T-helper 2 cell treated with Interferon-gamma antibody and Interleukin-4, amounts not matched to agents 5 μg/mL and 100 μg/mL, for 36 hours (primary cell): ENCODE measurements around the gene HTATIP2.
"Not testable (repeated sequence)": the region's sequence is repeated elsewhere in the genome, so short reads cannot be mapped to it uniquely, and the experiment has no call there.

Source experiments
- DNase-seq: peaks from one replicate; pipeline ENCODE4 v3.0.0; 2021; ENCODE audit warnings: low spot score
- H3K27ac Mint-ChIP-seq: one replicate; pipeline ENCODE4 v1.8.0; 2021; ENCODE audit warnings: mild to moderate bottlenecking, mixed read lengths
- H3K27me3 Mint-ChIP-seq: one replicate; pipeline ENCODE4 v1.8.0; 2021; ENCODE audit warnings: low read depth, mixed read lengths
- H3K36me3 Mint-ChIP-seq: one replicate; pipeline ENCODE4 v1.8.0; 2021; ENCODE audit warnings: low read depth, mixed read lengths
- H3K4me1 Mint-ChIP-seq: one replicate; pipeline ENCODE4 v1.8.0; 2021; ENCODE audit warnings: low read depth, mixed read lengths
- H3K4me3 Mint-ChIP-seq: one replicate; pipeline ENCODE4 v1.8.0; 2022; ENCODE audit warnings: mild to moderate bottlenecking, moderate library complexity, mixed read lengths
- H3K9me3 Mint-ChIP-seq: one replicate; pipeline ENCODE4 v1.8.0; 2021; ENCODE audit warnings: mixed read lengths

The HTATIP2 gene

GRCh38 chr11:20360650-20361049 is 2.9 kb upstream of the HTATIP2 start:
- H3K36me3 Mint-ChIP-seq: peaks cover 4% of the 10 kb centered on the region
- peak overlapping the region; percentile 72 for H3K27ac Mint-ChIP-seq
- H3K4me3 Mint-ChIP-seq: peak overlapping the region; percentile 70
- peak; percentile 26 for DNase-seq
- peaks cover 10% of the 10 kb centered on the region for H3K9me3 Mint-ChIP-seq
- H3K4me1 Mint-ChIP-seq: peaks cover 37% of the 10 kb centered on the region
- peaks cover 8% of the 10 kb centered on the region for H3K27me3 Mint-ChIP-seq

DNA sequence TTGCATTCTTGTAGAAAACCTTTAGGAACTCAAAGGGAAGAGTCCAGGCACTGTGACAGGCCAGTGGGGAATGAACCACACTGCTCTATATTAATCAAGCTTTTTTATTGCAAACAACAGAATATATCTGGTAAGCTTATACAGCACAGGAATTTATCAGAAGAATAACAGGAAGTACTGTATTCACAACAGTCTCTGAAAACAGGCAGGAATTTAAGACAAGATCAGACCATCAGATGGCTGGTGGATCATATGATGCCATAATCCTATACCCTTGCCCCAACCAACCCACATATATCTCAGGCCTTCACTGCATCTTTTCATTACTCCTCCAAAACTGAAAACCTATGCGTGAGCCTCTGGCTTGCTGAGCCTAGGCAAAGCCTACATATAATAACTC is 1.0 kb upstream of the HTATIP2 start:
- Mint-ChIP-seq H3K4me1 (peaks cover 49% of the 10 kb centered on the region), H3K36me3 (peaks cover 13% of the 10 kb centered on the region), H3K9me3 (peaks cover 10% of the 10 kb centered on the region), H3K4me3 (peak overlapping the region; percentile 68), H3K27ac (no peak overlapping the region), H3K27me3 (peaks cover 3% of the 10 kb centered on the region)
- no peak for DNase-seq

DNA sequence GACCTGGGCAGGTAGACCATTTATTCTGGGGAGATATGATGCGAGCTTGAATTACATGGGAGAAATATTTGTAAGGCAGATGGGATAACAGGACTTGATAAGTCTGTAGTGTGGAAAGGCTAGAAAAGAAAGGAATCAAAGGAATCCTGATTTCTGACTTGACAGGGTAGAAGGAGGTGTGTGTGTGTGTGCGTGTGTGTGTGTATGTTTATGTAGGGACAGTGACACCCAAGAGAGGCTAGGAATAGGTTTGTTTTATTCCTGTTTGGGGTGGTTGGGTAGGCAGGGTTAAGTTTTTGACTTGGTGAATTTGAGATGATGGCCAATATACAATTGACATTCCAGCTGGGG is 390 bp upstream of the HTATIP2 start:
- Mint-ChIP-seq H3K36me3 (peaks cover 16% of the 10 kb centered on the region), H3K9me3 (peaks cover 10% of the 10 kb centered on the region), H3K27ac (peak overlapping the region; percentile 92), H3K27me3 (no peaks in the 10 kb centered on the region), H3K4me1 (peaks cover 53% of the 10 kb centered on the region), H3K4me3 (peak overlapping the region; percentile 68)
- no peak for DNase-seq

DNA sequence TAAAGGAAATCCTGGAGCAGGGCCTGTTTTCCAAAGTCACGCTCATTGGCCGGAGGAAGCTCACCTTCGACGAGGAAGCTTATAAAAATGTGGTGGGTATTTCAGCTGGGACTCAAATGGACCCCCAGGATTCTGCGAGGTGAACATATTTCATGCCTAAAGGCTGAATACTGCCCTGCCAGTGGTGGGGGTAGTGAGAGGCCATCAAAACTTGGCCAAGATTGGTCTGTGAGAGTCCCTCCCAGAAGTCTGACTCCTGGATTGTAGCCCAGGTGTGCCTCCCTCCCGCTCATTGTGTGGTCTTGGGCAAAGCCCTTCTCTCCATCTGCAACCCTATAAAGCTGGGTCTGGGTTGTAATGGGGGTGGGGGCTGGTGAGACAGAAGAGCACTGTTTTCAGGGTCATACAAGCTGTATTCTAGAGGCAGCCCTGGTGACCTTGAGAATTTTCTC is 853 bp downstream of the HTATIP2 start:
- Mint-ChIP-seq H3K4me1 (peaks cover 59% of the 10 kb centered on the region), H3K9me3 (peaks cover 10% of the 10 kb centered on the region), H3K27me3 (no peaks in the 10 kb centered on the region), H3K36me3 (peaks cover 25% of the 10 kb centered on the region), H3K4me3 (peak overlapping the region; percentile 83), H3K27ac (peak overlapping the region; percentile 88)
- DNase-seq: no peak

DNA sequence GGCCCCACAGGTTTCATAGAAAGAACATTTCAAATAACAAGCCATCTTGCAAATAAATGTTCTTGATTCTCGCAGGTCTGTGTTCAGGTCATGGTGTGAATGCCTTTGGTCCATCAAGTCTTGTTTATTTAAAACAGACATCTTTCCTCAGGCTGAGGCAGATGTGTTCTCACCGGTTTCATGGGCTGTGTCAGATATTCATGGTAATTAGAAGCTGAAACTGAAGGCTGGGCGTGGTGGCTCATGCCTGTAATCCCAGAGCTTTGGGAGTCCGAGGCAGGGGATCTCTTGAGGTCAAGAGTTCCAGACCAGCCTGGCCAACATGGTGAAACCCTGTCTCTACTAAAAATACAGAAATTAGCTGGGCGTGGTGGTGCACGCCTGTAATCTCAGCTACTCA is 2.0 kb downstream of the HTATIP2 start:
- H3K27ac Mint-ChIP-seq: peak overlapping the region; percentile 23
- not testable (repeated sequence) for DNase-seq, H3K27me3 Mint-ChIP-seq, H3K9me3 Mint-ChIP-seq
- H3K4me3 Mint-ChIP-seq: peak overlapping the region; percentile 83
- H3K36me3 Mint-ChIP-seq: peaks cover 29% of the 10 kb centered on the region
- peaks cover 66% of the 10 kb centered on the region for H3K4me1 Mint-ChIP-seq

DNA sequence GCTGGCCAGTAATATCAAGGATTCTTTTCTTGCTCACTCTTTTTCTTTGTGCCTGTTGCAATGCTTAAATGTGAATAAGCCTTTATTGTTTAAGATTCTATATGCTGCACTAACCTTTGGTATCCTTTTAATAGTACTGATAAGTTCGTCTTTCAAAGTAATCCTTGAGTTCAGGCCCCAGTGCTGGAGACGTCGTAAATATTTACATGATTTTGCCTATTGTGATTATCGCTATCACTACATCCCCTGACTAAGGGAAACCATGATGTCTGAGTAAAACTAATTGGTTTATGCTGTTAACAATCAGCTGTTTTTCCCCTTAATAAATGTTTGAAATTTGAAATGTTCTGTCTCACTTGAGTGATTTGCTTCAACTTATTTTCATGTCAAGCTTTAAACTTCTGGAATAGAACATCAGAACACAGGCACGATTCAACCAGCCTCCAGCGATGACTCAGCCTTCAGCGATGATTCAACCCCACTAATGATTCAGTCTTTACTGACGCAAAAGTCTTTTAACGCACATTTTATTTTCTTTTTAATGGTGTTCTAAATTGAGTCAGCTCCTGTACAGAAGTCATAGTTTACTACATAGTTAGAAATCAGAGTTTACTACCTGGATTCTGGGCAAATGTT is 3.9 kb downstream of the HTATIP2 start:
- no peaks in the 10 kb centered on the region for H3K9me3 Mint-ChIP-seq
- peaks cover 37% of the 10 kb centered on the region for H3K36me3 Mint-ChIP-seq
- peak; percentile 68 for DNase-seq
- peak overlapping the region; percentile 80 for H3K27ac Mint-ChIP-seq
- peak overlapping the region; percentile 65 for H3K4me3 Mint-ChIP-seq
- H3K4me1 Mint-ChIP-seq: peaks cover 53% of the 10 kb centered on the region
- H3K27me3 Mint-ChIP-seq: no peaks in the 10 kb centered on the region

DNA sequence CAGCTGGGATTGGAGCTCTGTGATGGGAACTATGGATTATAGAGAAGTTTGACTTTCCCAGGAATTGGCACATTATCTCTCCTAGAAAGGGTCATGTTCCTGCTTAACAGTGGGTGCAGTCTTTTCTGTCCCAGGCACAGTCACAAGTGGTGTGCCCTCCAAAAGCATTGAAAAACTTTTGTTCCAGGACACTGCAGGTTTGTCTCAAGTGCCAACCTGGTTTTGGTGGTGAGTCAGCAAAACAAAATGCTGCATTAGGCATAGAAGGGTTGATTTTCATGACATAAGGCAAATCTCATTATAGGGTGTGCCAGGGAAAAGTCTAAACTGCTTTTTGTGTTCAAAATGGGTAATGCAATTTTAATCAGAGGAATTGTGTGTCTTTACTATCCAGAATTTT is 4.9 kb downstream of the HTATIP2 start:
- H3K4me1 Mint-ChIP-seq: peaks cover 43% of the 10 kb centered on the region
- H3K27me3 Mint-ChIP-seq: no peaks in the 10 kb centered on the region
- no peaks in the 10 kb centered on the region for H3K9me3 Mint-ChIP-seq
- H3K36me3 Mint-ChIP-seq: peaks cover 44% of the 10 kb centered on the region
- no peak for DNase-seq
- no peak overlapping the region for H3K27ac Mint-ChIP-seq
- H3K4me3 Mint-ChIP-seq: no peak overlapping the region

GRCh38 chr11:20369826-20370225 is 6.3 kb downstream of the HTATIP2 start:
- Mint-ChIP-seq H3K4me1 (peaks cover 46% of the 10 kb centered on the region), H3K9me3 (no peaks in the 10 kb centered on the region), H3K4me3 (no peak overlapping the region), H3K27ac (no peak overlapping the region), H3K27me3 (no peaks in the 10 kb centered on the region), H3K36me3 (peaks cover 53% of the 10 kb centered on the region)
- DNase-seq: no peak

DNA sequence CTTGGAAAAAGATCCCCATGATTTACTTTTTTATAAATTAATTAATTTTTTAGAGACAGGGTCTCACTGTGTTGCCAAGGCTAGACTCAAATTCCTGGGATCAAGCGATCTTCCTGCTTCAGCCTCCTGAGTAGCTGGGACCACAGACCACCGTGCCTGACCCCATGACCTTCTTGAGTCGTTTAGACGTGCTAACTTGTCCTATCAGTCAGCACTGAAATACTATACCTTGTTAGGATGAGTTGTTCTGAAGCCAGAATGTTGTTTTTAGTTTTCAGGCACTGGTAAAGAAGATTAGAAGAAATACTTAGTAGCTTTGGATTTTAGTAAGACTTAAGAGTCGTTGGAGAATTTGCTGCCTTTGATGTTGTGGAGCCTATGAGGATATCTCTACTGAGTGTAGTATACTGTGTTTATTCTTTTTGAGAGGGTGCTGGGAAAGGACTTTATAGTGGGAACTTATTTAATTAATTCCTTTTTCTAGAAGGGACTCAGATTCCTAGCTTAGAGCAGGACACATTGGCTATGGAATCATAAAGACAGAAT is 8.6 kb downstream of the HTATIP2 start:
- no peak overlapping the region for H3K27ac Mint-ChIP-seq
- H3K9me3 Mint-ChIP-seq: no peaks in the 10 kb centered on the region
- no peak overlapping the region for H3K4me3 Mint-ChIP-seq
- no peaks in the 10 kb centered on the region for H3K27me3 Mint-ChIP-seq
- peaks cover 49% of the 10 kb centered on the region for H3K36me3 Mint-ChIP-seq
- peaks cover 31% of the 10 kb centered on the region for H3K4me1 Mint-ChIP-seq
- no peak for DNase-seq

GRCh38 chr11:20373147-20373546 is 9.6 kb downstream of the HTATIP2 start:
- Mint-ChIP-seq H3K27ac (no peak overlapping the region), H3K27me3 (no peaks in the 10 kb centered on the region), H3K4me3 (no peak overlapping the region), H3K36me3 (peaks cover 43% of the 10 kb centered on the region), H3K4me1 (peaks cover 24% of the 10 kb centered on the region), H3K9me3 (no peaks in the 10 kb centered on the region)
- no peak for DNase-seq

DNA sequence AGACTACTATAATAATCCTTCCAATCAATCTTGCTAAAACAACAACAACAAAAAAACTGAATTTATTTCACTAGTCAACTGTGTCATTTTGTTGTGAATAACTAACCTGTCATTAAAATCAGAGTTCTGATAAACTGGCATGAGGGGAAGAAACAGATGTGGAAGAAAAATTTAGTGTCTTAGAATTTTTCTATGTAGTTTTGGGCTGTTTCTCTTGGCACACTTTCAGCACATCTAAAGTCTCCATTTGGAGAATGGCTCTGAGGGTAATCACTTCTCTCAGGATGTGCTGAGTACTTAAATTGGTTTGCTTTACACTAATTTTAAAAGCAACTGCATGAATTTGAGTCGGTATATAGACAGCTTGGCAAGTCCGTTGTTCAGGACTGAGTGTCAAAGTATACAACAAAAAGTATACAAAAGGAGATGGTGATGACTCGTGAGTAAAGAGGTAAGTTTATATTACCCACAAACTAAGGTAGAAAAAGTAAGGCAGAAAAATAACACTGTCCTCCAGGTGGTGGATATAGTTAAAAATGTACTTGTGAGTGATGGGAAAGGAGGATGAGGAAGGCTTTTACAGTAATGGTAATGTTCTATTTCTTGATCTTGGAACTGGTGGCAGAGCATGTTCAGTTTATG is 10.2 kb downstream of the HTATIP2 start:
- H3K4me1 Mint-ChIP-seq: peaks cover 22% of the 10 kb centered on the region
- DNase-seq: no peak
- no peak overlapping the region for H3K4me3 Mint-ChIP-seq
- H3K9me3 Mint-ChIP-seq: no peaks in the 10 kb centered on the region
- no peak overlapping the region for H3K27ac Mint-ChIP-seq
- no peaks in the 10 kb centered on the region for H3K27me3 Mint-ChIP-seq
- peaks cover 37% of the 10 kb centered on the region for H3K36me3 Mint-ChIP-seq

GRCh38 chr11:20374741-20375300 is 11.3 kb downstream of the HTATIP2 start:
- Mint-ChIP-seq H3K27me3 (no peaks in the 10 kb centered on the region), H3K9me3 (no peaks in the 10 kb centered on the region), H3K36me3 (peaks cover 40% of the 10 kb centered on the region), H3K27ac (peak overlapping the region; percentile 26), H3K4me3 (no peak overlapping the region), H3K4me1 (peaks cover 14% of the 10 kb centered on the region)
- DNase-seq: no peak

DNA sequence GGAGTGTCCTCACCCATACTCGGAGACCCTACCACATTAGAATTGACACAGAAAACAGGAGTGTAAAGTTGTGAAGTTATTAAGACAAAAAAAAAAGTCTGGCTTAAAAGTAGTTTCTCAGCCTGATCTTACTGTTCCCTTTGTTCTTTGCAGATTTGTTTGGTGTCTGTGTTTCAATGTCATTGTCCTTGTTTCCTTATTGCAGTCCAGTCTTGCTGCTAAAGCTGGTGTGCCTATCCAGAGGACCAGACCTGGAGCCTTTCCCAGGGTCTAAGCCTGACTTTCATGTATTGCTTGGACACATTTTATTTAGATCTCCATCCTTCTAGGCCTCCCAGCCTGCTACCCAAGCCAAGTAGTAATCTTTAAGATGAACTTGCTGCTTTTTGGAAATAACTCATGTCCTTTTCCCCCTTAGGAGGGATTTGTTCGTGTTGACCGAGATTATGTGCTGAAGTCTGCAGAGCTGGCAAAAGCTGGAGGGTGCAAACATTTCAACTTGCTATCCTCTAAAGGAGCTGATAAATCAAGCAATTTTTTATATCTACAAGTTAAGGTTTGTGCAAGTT is 12.7 kb downstream of the HTATIP2 start:
- Mint-ChIP-seq H3K4me3 (no peak overlapping the region), H3K36me3 (peaks cover 41% of the 10 kb centered on the region), H3K4me1 (peaks cover 10% of the 10 kb centered on the region), H3K27ac (no peak overlapping the region), H3K9me3 (no peaks in the 10 kb centered on the region), H3K27me3 (no peaks in the 10 kb centered on the region)
- DNase-seq: no peak

- peaks cover 14% of the 10 kb centered on the region for H3K4me1 Mint-ChIP-seq
- peak overlapping the region; percentile 86 for H3K4me3 Mint-ChIP-seq
- peaks cover 14% of the 10 kb centered on the region for H3K36me3 Mint-ChIP-seq
- not testable (repeated sequence) for H3K9me3 Mint-ChIP-seq, DNase-seq, H3K27me3 Mint-ChIP-seq
- H3K27ac Mint-ChIP-seq: peak overlapping the region; percentile 99
Measured at GRCh38 chr11:20385996-20386395, 22.5 kb downstream of the HTATIP2 start.
